IMR-90 (cell line): ENCODE data around the gene SF3B3. TPM values are rescaled to one million over a fixed set of nuclear protein-coding genes. Genes with fewer than 3 reads are reported as not detected.
"Not testable (repeated sequence)": the region's sequence is repeated elsewhere in the genome, so short reads cannot be mapped to it uniquely, and the experiment has no call there.

ENCODE experiments used
- ATAC-seq: fragments of 200-7000 bp; cut with Tn5 transposase; 2 replicates; pipeline ENCODE4 v1.9.1; 2020; ENCODE audit warnings: low read depth, mild to moderate bottlenecking, moderate library complexity
- BruUV-seq: library from RNA; stranded (reverse); fragments of 400-500 nt; replicated peaks from 2 replicates; lab custom pipeline; 2021; lab: Mats Ljungman, UMichigan
- CTCF ChIA-PET: fragments of 300-600 bp; formaldehyde crosslinking; extraction: SDS; loops from one replicate; lab custom pipeline; 2021; ENCODE audit warnings: antibody characterized with exemption; lab: Yijun Ruan, JAX
- POLR2A ChIA-PET: fragments of 300-600 bp; sonication (Branson Sonifier 250); formaldehyde crosslinking; loops from one replicate; lab custom pipeline; 2022; ENCODE audit warnings: antibody characterized with exemption; ENCODE audit not compliant: unreplicated experiment; lab: Charles Lee
- DNase-seq: peaks from one replicate; pipeline ENCODE4 v3.0.0; 2013
- H2AFZ ChIP-seq: replicated peaks from 2 replicates; pipeline ENCODE3; 2013; ENCODE audit warnings: low read length, mild to moderate bottlenecking; ENCODE audit not compliant: poor library complexity
- H2AK5ac ChIP-seq: 2 replicates; pipeline ENCODE4 v1.6.1; 2013; ENCODE audit warnings: low read depth, low read length, inconsistent platforms
- H2AK9ac ChIP-seq: replicated peaks from 2 replicates; pipeline ENCODE3; 2013; ENCODE audit warnings: mild to moderate bottlenecking, low read depth, low read length, moderate library complexity; ENCODE audit not compliant: poor library complexity
- H2BK120ac ChIP-seq: 2 replicates; pipeline ENCODE4 v1.6.1; 2013; ENCODE audit warnings: low read depth, low read length, inconsistent platforms
- H2BK15ac ChIP-seq: 3 replicates; pipeline ENCODE4 v1.6.1; 2013; ENCODE audit warnings: low read depth, low read length, inconsistent platforms
- H2BK20ac ChIP-seq: 2 replicates; pipeline ENCODE4 v1.6.1; 2013; ENCODE audit warnings: low read depth, mild to moderate bottlenecking, inconsistent platforms, low read length, moderate library complexity
- H2BK5ac ChIP-seq: 2 replicates; pipeline ENCODE4 v1.6.1; 2013; ENCODE audit warnings: mild to moderate bottlenecking, low read depth, low read length, inconsistent platforms; ENCODE audit not compliant: poor library complexity, severe bottlenecking
- H3K14ac ChIP-seq: replicated peaks from 2 replicates; pipeline ENCODE4 v1.6.1; 2013; ENCODE audit warnings: low read depth, low read length, inconsistent platforms
- H3K18ac ChIP-seq: 2 replicates; pipeline ENCODE4 v1.6.1; 2013; ENCODE audit warnings: low read depth, low read length, control low read depth
- H3K23ac ChIP-seq: 2 replicates; pipeline ENCODE4 v1.6.1; 2013; ENCODE audit warnings: low read depth, low read length, inconsistent platforms
- H3K27ac ChIP-seq: 2 replicates; pipeline ENCODE4 v1.5.1; 2013; ENCODE audit warnings: mild to moderate bottlenecking, control low read depth, low read length; ENCODE audit not compliant: insufficient read depth
- H3K27me3 ChIP-seq: 2 replicates; pipeline ENCODE4 v1.6.1; 2013; ENCODE audit warnings: low read length; ENCODE audit not compliant: control insufficient read depth, insufficient read depth
- H3K36me3 ChIP-seq: 2 replicates; pipeline ENCODE4 v1.6.1; 2013; ENCODE audit warnings: low read length, mixed read lengths; ENCODE audit not compliant: control insufficient read depth, insufficient read depth
- H3K4ac ChIP-seq: 2 replicates; pipeline ENCODE4 v1.6.1; 2013; ENCODE audit warnings: low read depth, low read length, inconsistent platforms
- H3K4me1 ChIP-seq: 2 replicates; pipeline ENCODE4 v1.6.1; 2013; ENCODE audit warnings: low read length, mixed read lengths; ENCODE audit not compliant: control insufficient read depth, insufficient read depth
- H3K4me2 ChIP-seq: 2 replicates; pipeline ENCODE4 v1.6.1; 2013; ENCODE audit warnings: low read depth, mild to moderate bottlenecking, control low read depth, low read length, moderate library complexity
- H3K4me3 ChIP-seq: 2 replicates; pipeline ENCODE4 v1.5.1; 2013; ENCODE audit warnings: low read depth, mild to moderate bottlenecking, control low read depth, low read length, moderate library complexity; ENCODE audit not compliant: insufficient read depth
- H3K56ac ChIP-seq: 2 replicates; pipeline ENCODE4 v1.6.1; 2013; ENCODE audit warnings: low read length, inconsistent platforms; ENCODE audit not compliant: insufficient read depth; ENCODE audit errors: extremely low read depth
- H3K79me1 ChIP-seq, 2 experiments: 2 replicates each; pipeline ENCODE4 v1.6.1; 2013; ENCODE audit warnings: low read length in 2 of 2, inconsistent platforms in 1 of 2, low read depth in 1 of 2
- H3K9ac ChIP-seq: 2 replicates; pipeline ENCODE4 v1.6.1; 2013; ENCODE audit warnings: low read depth, low read length, control low read depth
- H3K9me1 ChIP-seq: 2 replicates; pipeline ENCODE4 v1.6.1; 2013; ENCODE audit warnings: low read length, inconsistent platforms; ENCODE audit not compliant: insufficient read depth
- H3K9me3 ChIP-seq: 2 replicates; pipeline ENCODE4 v1.6.1; 2013; ENCODE audit warnings: low read length; ENCODE audit not compliant: control insufficient read depth, insufficient read depth
- H4K20me1 ChIP-seq: 2 replicates; pipeline ENCODE4 v1.6.1; 2013; ENCODE audit warnings: low read length, inconsistent platforms; ENCODE audit not compliant: insufficient read depth
- H4K5ac ChIP-seq: 2 replicates; pipeline ENCODE4 v1.6.1; 2013; ENCODE audit warnings: mild to moderate bottlenecking, low read depth, low read length, control low read depth
- H4K8ac ChIP-seq, 2 experiments: 2 replicates each; pipeline ENCODE4 v1.6.1; 2013; ENCODE audit warnings: low read depth in 2 of 2, low read length in 2 of 2, control low read depth in 1 of 2, inconsistent platforms in 1 of 2
- H4K91ac ChIP-seq: 2 replicates; pipeline ENCODE4 v1.6.1; 2013; ENCODE audit warnings: low read depth, low read length, inconsistent platforms; ENCODE audit not compliant: insufficient read depth
- BHLHE40 ChIP-seq: fragments of 150-350 bp; IDR thresholded peaks from 2 replicates; pipeline ENCODE4 v1.6.1; 2016; ENCODE audit warnings: mild to moderate bottlenecking, low read depth, low read length
- CHD1 ChIP-seq: IDR thresholded peaks from 2 replicates; pipeline ENCODE4 v1.6.1; 2012; ENCODE audit warnings: low read depth, low read length, improper control_type of control experiment
- MAZ ChIP-seq: IDR thresholded peaks from 2 replicates; pipeline ENCODE4 v1.6.1; 2012; ENCODE audit warnings: low read depth, mild to moderate bottlenecking, low read length, improper control_type of control experiment, moderate library complexity, borderline replicate concordance
- MXI1 ChIP-seq: IDR thresholded peaks from 2 replicates; pipeline ENCODE4 v1.6.1; 2012; ENCODE audit warnings: low read depth, mild to moderate bottlenecking, low read length, moderate library complexity, borderline replicate concordance
- POLR2A ChIP-seq: IDR thresholded peaks from 2 replicates; pipeline ENCODE4 v1.6.1; 2012; ENCODE audit warnings: mild to moderate bottlenecking, low read depth, low read length
- RCOR1 ChIP-seq: IDR thresholded peaks from 2 replicates; pipeline ENCODE4 v1.6.1; 2012; ENCODE audit warnings: mild to moderate bottlenecking, low read length, improper control_type of control experiment; ENCODE audit not compliant: insufficient replicate concordance
- RFX5 ChIP-seq: IDR thresholded peaks from 2 replicates; pipeline ENCODE4 v1.8.0; 2012; ENCODE audit warnings: low read depth, mild to moderate bottlenecking, low read length, moderate library complexity
- SMC3 ChIP-seq: fragments of 150-350 bp; IDR thresholded peaks from 2 replicates; pipeline ENCODE4 v1.6.1; 2016; ENCODE audit warnings: low read depth, mild to moderate bottlenecking, antibody characterized with exemption, low read length, moderate library complexity
- whole genome bisulfite sequencing, 2 experiments: methylation state at CpG; one replicate each; pipeline versions ENCODE4 v1.1.5 to v1.1.7; 2013; ENCODE audit warnings: missing lambda C conversion rate in 2 of 2; ENCODE audit not compliant: insufficient read length in 1 of 2; ENCODE audit errors: extremely low coverage in 2 of 2; 5-methylcytosine and 5-hydroxymethylcytosine counted together
- dilution Hi-C: fragments of 300-500 bp; cut with HindIII; formaldehyde crosslinking; loops from one replicate; pipeline ENCODE4 v1.14.3; 2018; ENCODE audit warnings: low sequenced_read_pairs; ENCODE audit not compliant: unreplicated experiment
- in situ Hi-C: fragments of 300-500 bp; cut with MboI; formaldehyde crosslinking; loops from 3 replicates; pipeline ENCODE4 v1.14.3; 2019; ENCODE audit warnings: low sequenced_read_pairs, inconsistent platforms, mixed read lengths
- intact Hi-C: fragments of 100-400 bp; cut with micrococcal nuclease; formaldehyde crosslinking; loops from 2 replicates; pipeline ENCODE4 v1.10.0; 2022
- polyA plus RNA-seq, 3 experiments: library from polyadenylated mRNA; depleted of rRNA; stranded (reverse); fragments of >200 nt; gene quantifications; 2 replicates each; pipeline ENCODE4 v1.2.3, GENCODE V29; 2012; ENCODE audit warnings: low replicate concordance in 1 of 3
- total RNA-seq: library from RNA; depleted of rRNA; stranded (reverse); fragments of >200 nt; gene quantifications from 2 replicates; pipeline ENCODE4 v1.2.3, GENCODE V29; 2012

The SF3B3 gene
- total and polyA plus RNA-seq, 2 of the 4 experiments (the other 2 are of a cell fraction): 97.9 to 134 TPM

DNA sequence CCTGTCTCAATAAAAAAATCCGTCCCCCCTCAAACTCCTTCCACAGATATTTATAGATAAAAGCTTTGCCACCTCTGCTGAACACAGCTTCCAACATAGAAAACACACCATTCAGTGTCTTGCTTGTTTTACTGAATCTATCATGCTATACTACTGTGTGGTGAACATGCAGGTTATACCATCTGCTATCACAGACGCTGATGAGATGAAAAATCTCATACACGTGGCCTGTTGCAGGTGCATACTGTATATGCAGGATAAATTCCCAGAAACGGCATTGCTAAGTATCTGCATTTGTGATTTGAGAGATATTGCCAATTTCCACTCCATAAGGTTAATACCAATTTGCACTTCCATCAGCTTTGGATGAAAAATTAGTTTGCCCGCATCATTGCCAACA, 92.3 kb downstream of the SF3B3 start:
- ATAC-seq: no peak
- BruUV-seq: no TSS peak

GRCh38 chr16:70621864-70622263, 98.2 kb downstream of the SF3B3 start:
- H4K91ac ChIP-seq, H3K4me1 ChIP-seq, H3K14ac ChIP-seq, DNase-seq, H2AK5ac ChIP-seq, H2BK15ac ChIP-seq, H3K4me2 ChIP-seq, H3K18ac ChIP-seq, H3K4me3 ChIP-seq, H3K27me3 ChIP-seq, H3K36me3 ChIP-seq, POLR2A ChIA-PET, H3K79me1 ChIP-seq, H3K9me1 ChIP-seq, H4K8ac ChIP-seq, dilution Hi-C loops, H3K23ac ChIP-seq, H2BK120ac ChIP-seq, H2BK5ac ChIP-seq, BruUV-seq, H3K27ac ChIP-seq, H3K9ac ChIP-seq, H2AFZ ChIP-seq, H3K4ac ChIP-seq, ATAC-seq, in situ Hi-C loops, H4K5ac ChIP-seq, H3K9me3 ChIP-seq, H2AK9ac ChIP-seq, H2BK20ac ChIP-seq, CTCF ChIA-PET, H4K20me1 ChIP-seq, H3K56ac ChIP-seq: not testable (repeated sequence)
- intact Hi-C loops: loop anchor here (2.0 kb wide), 1 partner anchor 15 kb away; no protein-coding TSS in a partner anchor
- 58% methylated on average over 2 of the region's 3 CpGs; no CpG with 5 or more reads in 1 of the 2 experiments for WGBS, 2 experiments

More for the DNA sequence above, 92.3 kb downstream of the SF3B3 start:
- Histone ChIP-seq H2AK9ac (no peak overlapping the region), H3K27me3 (no peaks in the 10 kb centered on the region; the same call in none of the 2 replicates), H2BK120ac (no peak overlapping the region), H2BK20ac (no peak overlapping the region), H3K27ac (no peak overlapping the region), H3K9me1 (no peaks in the 10 kb centered on the region), H3K36me3 (no peaks in the 10 kb centered on the region), H3K56ac (no peak overlapping the region), H3K9me3 (no peaks in the 10 kb centered on the region), H3K14ac (no peak overlapping the region), H3K4me2 (no peak overlapping the region), H2BK15ac (no peak overlapping the region), H2BK5ac (no peak overlapping the region), H3K18ac (no peak overlapping the region), H3K4me1 (no peaks in the 10 kb centered on the region), H3K4ac (no peak overlapping the region), H4K8ac (no peak overlapping the region), H3K79me1 (no peaks in the 10 kb centered on the region), H2AK5ac (no peak overlapping the region), H4K20me1 (no peaks in the 10 kb centered on the region), H2AFZ (no peak overlapping the region), H3K23ac (no peak overlapping the region), H3K9ac (no peak overlapping the region), H4K91ac (no peak overlapping the region), H4K5ac (no peak overlapping the region), H3K4me3 (no peak overlapping the region)
- CTCF ChIA-PET: no interaction called here
- intact Hi-C loops: no loop called here
- TF ChIP-seq MXI1: no peak
- no peak for TF ChIP-seq RFX5
- TF ChIP-seq MAZ: no peak
- TF ChIP-seq RCOR1: no peak
- no peak for TF ChIP-seq CHD1
- no peak for TF ChIP-seq POLR2A
- no peak for TF ChIP-seq BHLHE40
- TF ChIP-seq SMC3: no peak
- no peak for DNase-seq
- dilution Hi-C loops: no loop called here
- POLR2A ChIA-PET: no interaction called here
- in situ Hi-C loops: no loop called here
- no CpG with 5 or more reads among the region's 5 CpGs for WGBS, 2 experiments
